CD4-positive, CD25-positive, alpha-beta regulatory T cell (primary cell): ENCODE measurements around the gene C2CD3. TPM values are rescaled to one million over a fixed set of nuclear protein-coding genes. Genes with fewer than 3 reads are reported as not detected.

Experiments
- polyA plus RNA-seq, 4 donors: library from polyadenylated mRNA; unstranded; fragments of 300-500 nt; fragmentation: Illumina TruSeq; gene quantifications; one replicate each; pipeline ENCODE4 v1.2.3, GENCODE V29; 2021
- total RNA-seq: library from RNA; stranded (reverse); gene quantifications from one replicate; pipeline ENCODE4 v1.2.3, GENCODE V29; 2022

Gene C2CD3
- total and polyA plus RNA-seq, 5 donors from 2014 or later = 7.2 to 46.4 (median 9.3) TPM

Other genes starting within 250 kb of the C2CD3 start
- gene DNAJB13, start 220.0 kb downstream of the C2CD3 start, total RNA-seq = not detected
- gene DNAJB13, start 220.0 kb downstream of the C2CD3 start, polyA plus RNA-seq = under 1 TPM in 2 of 4 donors, not detected in 2; 0.32 to 0.33 TPM
- gene UCP2, start 188.2 kb downstream of the C2CD3 start, total RNA-seq = 850 TPM
- gene UCP2, start 188.2 kb downstream of the C2CD3 start, polyA plus RNA-seq = 1,000 to 10,000 TPM; 1,262 to 2,276 (median 1,740) TPM
- gene UCP3, start 161.9 kb downstream of the C2CD3 start, total RNA-seq = 5.6 TPM
- gene UCP3, start 161.9 kb downstream of the C2CD3 start, polyA plus RNA-seq = under 1 TPM; 0.16 to 0.34 (median 0.24) TPM
- gene PPME1, start 287 bp upstream of the C2CD3 start, total RNA-seq = 16.8 TPM
- gene PPME1, start 287 bp upstream of the C2CD3 start, polyA plus RNA-seq = 10 to 100 TPM; 15.7 to 24.6 (median 20.1) TPM
- not detected for gene P4HA3, start 140.6 kb upstream of the C2CD3 start, total RNA-seq
- gene P4HA3, start 140.6 kb upstream of the C2CD3 start, polyA plus RNA-seq = not detected
- gene PGM2L1, start 227.4 kb upstream of the C2CD3 start, total RNA-seq = 16.8 TPM
- 10 to 100 TPM in 1 of 4 donors, 1 to 10 TPM in 3; 5.9 to 15.4 (median 6.8) TPM for gene PGM2L1, start 227.4 kb upstream of the C2CD3 start, polyA plus RNA-seq